ENCODE results near the gene PDE3A.

PDE3A gene

DNA sequence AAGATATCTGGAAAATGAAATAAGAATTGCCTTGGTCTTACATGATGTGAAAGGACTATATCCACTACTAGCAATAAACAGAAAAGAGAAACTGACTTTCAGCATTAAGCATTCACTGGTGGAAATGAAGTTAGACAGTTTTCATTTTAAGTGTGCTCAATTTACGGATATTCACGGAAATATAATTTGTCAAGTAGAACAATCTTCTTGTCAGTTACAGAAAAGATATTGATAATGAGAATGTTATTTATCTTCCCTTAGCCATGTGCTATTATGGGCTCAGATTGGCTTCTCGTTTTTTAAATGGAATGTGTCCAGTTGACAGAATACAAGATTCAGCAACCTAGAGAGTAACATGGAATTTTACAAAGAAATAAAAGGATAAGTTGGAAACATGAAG is 208.2 kb downstream of the PDE3A start:
- TF ChIP-seq, protein P1, sequence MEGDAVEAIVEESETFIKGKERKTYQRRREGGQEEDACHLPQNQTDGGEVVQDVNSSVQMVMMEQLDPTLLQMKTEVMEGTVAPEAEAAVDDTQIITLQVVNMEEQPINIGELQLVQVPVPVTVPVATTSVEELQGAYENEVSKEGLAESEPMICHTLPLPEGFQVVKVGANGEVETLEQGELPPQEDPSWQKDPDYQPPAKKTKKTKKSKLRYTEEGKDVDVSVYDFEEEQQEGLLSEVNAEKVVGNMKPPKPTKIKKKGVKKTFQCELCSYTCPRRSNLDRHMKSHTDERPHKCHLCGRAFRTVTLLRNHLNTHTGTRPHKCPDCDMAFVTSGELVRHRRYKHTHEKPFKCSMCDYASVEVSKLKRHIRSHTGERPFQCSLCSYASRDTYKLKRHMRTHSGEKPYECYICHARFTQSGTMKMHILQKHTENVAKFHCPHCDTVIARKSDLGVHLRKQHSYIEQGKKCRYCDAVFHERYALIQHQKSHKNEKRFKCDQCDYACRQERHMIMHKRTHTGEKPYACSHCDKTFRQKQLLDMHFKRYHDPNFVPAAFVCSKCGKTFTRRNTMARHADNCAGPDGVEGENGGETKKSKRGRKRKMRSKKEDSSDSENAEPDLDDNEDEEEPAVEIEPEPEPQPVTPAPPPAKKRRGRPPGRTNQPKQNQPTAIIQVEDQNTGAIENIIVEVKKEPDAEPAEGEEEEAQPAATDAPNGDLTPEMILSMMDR (IDR thresholded peaks at IDR 0.05; ENCODE audit: low read depth, low read length) = no peak
- no peak overlapping the region for H3K4me3 ChIP-seq (replicated peaks in 1 of 2; ENCODE audit: low read depth in 2 of 2, low read length in 2 of 2)
- DNase-seq (ENCODE audit: low read depth in 2 of 2) = no peak

DNA sequence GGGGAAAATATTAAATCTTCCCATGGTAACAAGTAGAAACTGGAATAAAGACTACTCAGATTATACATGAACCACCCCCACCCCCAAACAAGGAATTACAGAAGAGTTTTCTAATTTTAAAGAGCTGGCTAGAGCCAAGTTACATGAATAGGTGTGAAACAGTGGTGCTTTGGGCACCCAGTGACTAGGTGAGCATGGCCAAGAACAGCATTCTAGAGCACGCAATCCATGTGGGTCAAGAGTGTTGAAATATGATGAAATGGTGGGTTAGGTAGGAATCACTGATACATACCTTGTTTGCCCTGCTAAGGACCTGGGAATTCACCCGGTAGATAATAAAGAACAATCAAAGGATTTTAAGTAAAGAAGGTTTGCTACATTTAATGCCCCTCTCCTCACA is 208.7 kb downstream of the PDE3A start:
- DNase-seq (ENCODE audit: low read depth in 2 of 2) = no peak
- H3K4me3 ChIP-seq (replicated peaks in 1 of 2; ENCODE audit: low read depth in 2 of 2, low read length in 2 of 2) = no peak overlapping the region
- TF ChIP-seq, protein P1 (IDR thresholded peaks at IDR 0.05; ENCODE audit: low read depth, low read length) = no peak

DNA sequence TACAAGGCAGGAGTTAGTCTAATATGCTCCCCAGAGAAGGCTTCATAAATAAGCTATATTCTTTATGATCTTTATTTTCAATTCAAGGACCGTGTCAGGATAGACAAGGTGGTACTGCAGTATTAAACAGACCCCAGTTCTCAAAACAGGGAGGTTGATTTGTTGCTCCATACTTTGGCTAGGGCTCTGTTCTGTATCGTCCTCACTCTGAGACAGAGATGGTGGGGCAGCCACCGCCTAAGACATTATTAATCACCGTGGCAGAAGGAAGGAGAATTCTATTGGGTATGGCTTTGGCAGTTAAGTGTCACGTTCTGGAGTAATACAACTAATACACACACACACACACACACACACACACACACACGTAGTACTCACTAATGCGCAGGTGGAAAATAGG is 209.8 kb downstream of the PDE3A start:
- TF ChIP-seq, protein P1 (IDR thresholded peaks at IDR 0.05; ENCODE audit: low read depth, low read length) = no peak
- no peak overlapping the region for H3K4me3 ChIP-seq (replicated peaks in 1 of 2; ENCODE audit: low read depth in 2 of 2, low read length in 2 of 2)
- no peak for DNase-seq (ENCODE audit: low read depth in 2 of 2)

DNA sequence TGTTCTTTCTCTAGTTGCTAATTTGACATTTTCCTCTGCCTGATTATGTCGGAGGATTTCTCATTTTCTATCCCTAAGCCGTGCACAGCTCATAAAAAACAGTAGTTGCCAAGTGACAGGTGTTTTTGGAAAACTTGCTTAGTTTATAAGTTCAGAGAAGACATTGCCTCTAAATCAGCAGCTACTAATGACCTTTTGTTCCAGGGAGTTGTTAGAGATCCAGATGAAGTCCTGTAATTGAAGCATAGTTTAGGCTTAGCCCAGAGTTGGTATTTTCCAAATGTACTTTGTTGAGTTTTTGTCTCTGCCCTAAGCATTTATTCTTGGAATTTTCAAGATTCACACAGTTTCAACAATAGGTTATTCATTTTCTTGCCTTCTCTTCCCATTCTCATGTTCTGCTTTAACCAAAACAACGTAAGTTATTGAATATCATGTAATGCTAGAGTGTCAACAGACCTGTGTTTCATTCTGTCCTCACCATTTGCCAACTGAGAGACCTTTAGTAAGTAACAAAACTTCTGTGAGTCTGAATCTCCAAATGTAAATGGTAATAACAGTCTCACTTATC is 216.8 kb downstream of the PDE3A start:
- H3K4me3 ChIP-seq (replicated peaks in 1 of 2; ENCODE audit: low read depth in 2 of 2, low read length in 2 of 2) = no peak overlapping the region
- TF ChIP-seq, protein P1 (IDR thresholded peaks at IDR 0.05; ENCODE audit: low read depth, low read length) = no peak
- no peak for DNase-seq (ENCODE audit: low read depth in 2 of 2)

DNA sequence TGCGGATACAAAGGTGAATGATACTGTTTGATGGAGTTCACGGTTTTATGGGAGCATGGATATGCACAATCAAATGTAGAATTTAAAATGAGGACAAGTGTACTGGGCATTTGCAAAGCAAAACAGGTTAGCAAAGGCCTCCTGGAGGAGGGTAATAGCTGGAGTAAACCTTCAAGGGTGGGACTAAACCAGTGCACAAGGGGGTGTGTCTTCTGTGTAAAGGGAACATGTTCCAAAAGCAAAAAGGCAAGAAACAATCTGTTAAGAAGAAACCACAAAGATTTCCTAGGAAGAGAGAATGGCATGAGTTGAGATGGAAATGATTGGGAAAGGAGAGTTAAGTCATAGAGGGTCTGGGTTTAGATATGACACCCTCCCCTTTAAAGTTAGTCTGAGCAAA is 217.6 kb downstream of the PDE3A start:
- no peak for DNase-seq (ENCODE audit: low read depth in 2 of 2)
- TF ChIP-seq, protein P1 (IDR thresholded peaks at IDR 0.05; ENCODE audit: low read depth, low read length) = no peak
- no peak overlapping the region for H3K4me3 ChIP-seq (replicated peaks in 1 of 2; ENCODE audit: low read depth in 2 of 2, low read length in 2 of 2)

DNA sequence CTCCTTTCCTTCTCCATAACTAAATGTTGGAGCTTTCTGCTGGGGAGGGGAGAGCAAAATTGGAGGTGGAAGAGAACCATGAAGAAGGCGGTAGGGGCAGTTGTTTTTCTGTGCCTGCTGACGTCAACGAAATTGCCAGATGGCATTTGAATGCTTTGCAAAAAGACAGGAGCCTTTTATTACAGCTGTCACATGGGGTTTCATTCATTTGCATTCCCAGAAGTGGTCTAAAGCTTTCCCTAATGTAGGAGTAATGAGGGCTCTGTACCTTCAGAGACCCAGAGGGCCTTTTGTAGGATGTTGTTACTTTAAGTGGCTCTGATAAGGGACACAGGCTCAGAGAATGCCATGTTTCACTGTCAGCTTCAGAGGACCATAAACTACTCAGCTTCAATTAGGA is 219.7 kb downstream of the PDE3A start:
- H3K4me3 ChIP-seq (replicated peaks in 1 of 2; ENCODE audit: low read depth in 2 of 2, low read length in 2 of 2) = no peak overlapping the region
- TF ChIP-seq, protein P1 (IDR thresholded peaks at IDR 0.05; ENCODE audit: low read depth, low read length) = no peak
- no peak for DNase-seq (ENCODE audit: low read depth in 2 of 2)

DNA sequence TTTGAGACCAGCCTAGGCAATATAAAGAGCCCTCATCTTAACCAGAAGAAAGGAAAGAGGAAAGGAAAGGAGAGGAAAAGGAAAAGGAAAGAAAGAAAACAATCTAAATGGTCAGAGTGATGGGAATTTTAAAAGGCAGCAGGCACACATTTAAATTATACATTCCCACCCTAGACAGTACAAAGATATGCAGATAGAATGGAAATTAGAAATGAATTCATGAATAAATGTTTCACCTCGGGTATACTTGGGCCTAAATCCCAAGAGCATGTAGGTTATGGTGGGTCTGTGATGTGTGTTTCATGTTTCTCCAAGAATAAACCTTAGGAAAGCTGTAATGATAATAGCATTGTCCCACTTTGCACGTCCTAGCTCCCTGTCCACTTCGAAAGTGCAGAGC is 222.2 kb downstream of the PDE3A start:
- TF ChIP-seq, protein P1 (IDR thresholded peaks at IDR 0.05; ENCODE audit: low read depth, low read length) = no peak
- DNase-seq (ENCODE audit: low read depth in 2 of 2) = no peak
- no peak overlapping the region for H3K4me3 ChIP-seq (replicated peaks in 1 of 2; ENCODE audit: low read depth in 2 of 2, low read length in 2 of 2)

Measured in cardiac fibroblast (primary cell).